LNCaP clone FGC (cell line): ENCODE results near the gene TTYH1.
"Not testable (repeated sequence)": the region's sequence is repeated elsewhere in the genome, so short reads cannot be mapped to it uniquely, and the experiment has no call there.

Source experiments
- DNase-seq: peaks from one replicate; pipeline ENCODE4 v3.0.0-alpha.2; 2011; ENCODE audit warnings: low read depth
- H3K4me3 ChIP-seq: 2 replicates; pipeline ENCODE4 v1.5.1; 2011; ENCODE audit warnings: mild to moderate bottlenecking, low read depth, low read length, control low read depth
- CTCF ChIP-seq: IDR thresholded peaks from 2 replicates; pipeline ENCODE4 v1.5.1; 2012; ENCODE audit warnings: mild to moderate bottlenecking; ENCODE audit not compliant: control insufficient read depth, insufficient read depth; ENCODE audit errors: extremely low read depth

Gene TTYH1

GRCh38 chr19:54415208-54415900 is at the start of gene TTYH1:
Gene TTYH1, plus strand, starts transcription at chr19:54415464. Its CDS starts 89 bp downstream, at chr19:54415553.
- DNase-seq, result no peak
- no peak within 1 kb of the TSS for H3K4me3 ChIP-seq
- TF ChIP-seq CTCF, result no peak

- DNase-seq, H3K4me3 ChIP-seq: not testable (repeated sequence)
Measured at GRCh38 chr19:54365798-54366197, 49.5 kb upstream of the TTYH1 start.

- DNase-seq, result no peak
- no peak overlapping the region for H3K4me3 ChIP-seq
Measured at GRCh38 chr19:54366811-54367210, 48.5 kb upstream of the TTYH1 start.

GRCh38 chr19:54369082-54369687 is 46.1 kb upstream of the TTYH1 start:
- no peak for TF ChIP-seq CTCF

More at GRCh38 chr19:54366811-54367210, 48.5 kb upstream of the TTYH1 start:
- TF ChIP-seq CTCF, result no peak

GRCh38 chr19:54369688-54370433 is 45.4 kb upstream of the TTYH1 start:
- not testable (repeated sequence) for H3K4me3 ChIP-seq, DNase-seq

More at GRCh38 chr19:54369082-54369687, 46.1 kb upstream of the TTYH1 start:
- no peak for DNase-seq
- no peak overlapping the region for H3K4me3 ChIP-seq

- H3K4me3 ChIP-seq, DNase-seq: not testable (repeated sequence)
Measured at GRCh38 chr19:54370434-54370796, 44.8 kb upstream of the TTYH1 start.

- not testable (repeated sequence) for H3K4me3 ChIP-seq, DNase-seq
Measured at GRCh38 chr19:54371453-54371852, 43.8 kb upstream of the TTYH1 start.

GRCh38 chr19:54373781-54374631 is 41.3 kb upstream of the TTYH1 start:
- no peak overlapping the region for H3K4me3 ChIP-seq
- TF ChIP-seq CTCF, result no peak

GRCh38 chr19:54375181-54375938 is 39.9 kb upstream of the TTYH1 start:
- not testable (repeated sequence) for DNase-seq, H3K4me3 ChIP-seq

More at GRCh38 chr19:54373781-54374631, 41.3 kb upstream of the TTYH1 start:
- no peak for DNase-seq
